ENCODE results near the gene STK11IP.

DNA sequence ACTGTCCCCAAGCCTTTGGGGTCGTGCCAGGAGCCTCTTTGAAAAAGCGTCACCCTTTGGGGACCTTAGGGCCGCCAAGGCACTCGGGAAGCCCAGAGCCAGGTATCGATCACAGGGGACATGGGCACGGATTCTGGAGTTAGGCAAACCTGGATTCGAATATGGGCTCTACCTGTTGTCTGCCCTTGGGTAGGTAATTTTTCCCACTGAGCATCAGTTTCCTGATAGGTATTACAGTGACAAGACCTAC is 44.6 kb upstream of the STK11IP start:
- TF ChIP-seq, protein P1, sequence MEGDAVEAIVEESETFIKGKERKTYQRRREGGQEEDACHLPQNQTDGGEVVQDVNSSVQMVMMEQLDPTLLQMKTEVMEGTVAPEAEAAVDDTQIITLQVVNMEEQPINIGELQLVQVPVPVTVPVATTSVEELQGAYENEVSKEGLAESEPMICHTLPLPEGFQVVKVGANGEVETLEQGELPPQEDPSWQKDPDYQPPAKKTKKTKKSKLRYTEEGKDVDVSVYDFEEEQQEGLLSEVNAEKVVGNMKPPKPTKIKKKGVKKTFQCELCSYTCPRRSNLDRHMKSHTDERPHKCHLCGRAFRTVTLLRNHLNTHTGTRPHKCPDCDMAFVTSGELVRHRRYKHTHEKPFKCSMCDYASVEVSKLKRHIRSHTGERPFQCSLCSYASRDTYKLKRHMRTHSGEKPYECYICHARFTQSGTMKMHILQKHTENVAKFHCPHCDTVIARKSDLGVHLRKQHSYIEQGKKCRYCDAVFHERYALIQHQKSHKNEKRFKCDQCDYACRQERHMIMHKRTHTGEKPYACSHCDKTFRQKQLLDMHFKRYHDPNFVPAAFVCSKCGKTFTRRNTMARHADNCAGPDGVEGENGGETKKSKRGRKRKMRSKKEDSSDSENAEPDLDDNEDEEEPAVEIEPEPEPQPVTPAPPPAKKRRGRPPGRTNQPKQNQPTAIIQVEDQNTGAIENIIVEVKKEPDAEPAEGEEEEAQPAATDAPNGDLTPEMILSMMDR (tag by site-specific recombination; IDR thresholded peaks at IDR 0.05), result no peak
- TF ChIP-seq ZNF558 (tag by site-specific recombination; IDR thresholded peaks at IDR 0.05), result no peak
- TF ChIP-seq, protein P2, sequence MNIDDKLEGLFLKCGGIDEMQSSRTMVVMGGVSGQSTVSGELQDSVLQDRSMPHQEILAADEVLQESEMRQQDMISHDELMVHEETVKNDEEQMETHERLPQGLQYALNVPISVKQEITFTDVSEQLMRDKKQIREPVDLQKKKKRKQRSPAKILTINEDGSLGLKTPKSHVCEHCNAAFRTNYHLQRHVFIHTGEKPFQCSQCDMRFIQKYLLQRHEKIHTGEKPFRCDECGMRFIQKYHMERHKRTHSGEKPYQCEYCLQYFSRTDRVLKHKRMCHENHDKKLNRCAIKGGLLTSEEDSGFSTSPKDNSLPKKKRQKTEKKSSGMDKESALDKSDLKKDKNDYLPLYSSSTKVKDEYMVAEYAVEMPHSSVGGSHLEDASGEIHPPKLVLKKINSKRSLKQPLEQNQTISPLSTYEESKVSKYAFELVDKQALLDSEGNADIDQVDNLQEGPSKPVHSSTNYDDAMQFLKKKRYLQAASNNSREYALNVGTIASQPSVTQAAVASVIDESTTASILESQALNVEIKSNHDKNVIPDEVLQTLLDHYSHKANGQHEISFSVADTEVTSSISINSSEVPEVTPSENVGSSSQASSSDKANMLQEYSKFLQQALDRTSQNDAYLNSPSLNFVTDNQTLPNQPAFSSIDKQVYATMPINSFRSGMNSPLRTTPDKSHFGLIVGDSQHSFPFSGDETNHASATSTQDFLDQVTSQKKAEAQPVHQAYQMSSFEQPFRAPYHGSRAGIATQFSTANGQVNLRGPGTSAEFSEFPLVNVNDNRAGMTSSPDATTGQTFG (tag by site-specific recombination; IDR thresholded peaks at IDR 0.05; ENCODE audit: borderline replicate concordance), result no peak
- no peak for TF ChIP-seq ZNF23 (tag by site-specific recombination; IDR thresholded peaks at IDR 0.05; ENCODE audit: borderline replicate concordance)
- TF ChIP-seq, protein P3, sequence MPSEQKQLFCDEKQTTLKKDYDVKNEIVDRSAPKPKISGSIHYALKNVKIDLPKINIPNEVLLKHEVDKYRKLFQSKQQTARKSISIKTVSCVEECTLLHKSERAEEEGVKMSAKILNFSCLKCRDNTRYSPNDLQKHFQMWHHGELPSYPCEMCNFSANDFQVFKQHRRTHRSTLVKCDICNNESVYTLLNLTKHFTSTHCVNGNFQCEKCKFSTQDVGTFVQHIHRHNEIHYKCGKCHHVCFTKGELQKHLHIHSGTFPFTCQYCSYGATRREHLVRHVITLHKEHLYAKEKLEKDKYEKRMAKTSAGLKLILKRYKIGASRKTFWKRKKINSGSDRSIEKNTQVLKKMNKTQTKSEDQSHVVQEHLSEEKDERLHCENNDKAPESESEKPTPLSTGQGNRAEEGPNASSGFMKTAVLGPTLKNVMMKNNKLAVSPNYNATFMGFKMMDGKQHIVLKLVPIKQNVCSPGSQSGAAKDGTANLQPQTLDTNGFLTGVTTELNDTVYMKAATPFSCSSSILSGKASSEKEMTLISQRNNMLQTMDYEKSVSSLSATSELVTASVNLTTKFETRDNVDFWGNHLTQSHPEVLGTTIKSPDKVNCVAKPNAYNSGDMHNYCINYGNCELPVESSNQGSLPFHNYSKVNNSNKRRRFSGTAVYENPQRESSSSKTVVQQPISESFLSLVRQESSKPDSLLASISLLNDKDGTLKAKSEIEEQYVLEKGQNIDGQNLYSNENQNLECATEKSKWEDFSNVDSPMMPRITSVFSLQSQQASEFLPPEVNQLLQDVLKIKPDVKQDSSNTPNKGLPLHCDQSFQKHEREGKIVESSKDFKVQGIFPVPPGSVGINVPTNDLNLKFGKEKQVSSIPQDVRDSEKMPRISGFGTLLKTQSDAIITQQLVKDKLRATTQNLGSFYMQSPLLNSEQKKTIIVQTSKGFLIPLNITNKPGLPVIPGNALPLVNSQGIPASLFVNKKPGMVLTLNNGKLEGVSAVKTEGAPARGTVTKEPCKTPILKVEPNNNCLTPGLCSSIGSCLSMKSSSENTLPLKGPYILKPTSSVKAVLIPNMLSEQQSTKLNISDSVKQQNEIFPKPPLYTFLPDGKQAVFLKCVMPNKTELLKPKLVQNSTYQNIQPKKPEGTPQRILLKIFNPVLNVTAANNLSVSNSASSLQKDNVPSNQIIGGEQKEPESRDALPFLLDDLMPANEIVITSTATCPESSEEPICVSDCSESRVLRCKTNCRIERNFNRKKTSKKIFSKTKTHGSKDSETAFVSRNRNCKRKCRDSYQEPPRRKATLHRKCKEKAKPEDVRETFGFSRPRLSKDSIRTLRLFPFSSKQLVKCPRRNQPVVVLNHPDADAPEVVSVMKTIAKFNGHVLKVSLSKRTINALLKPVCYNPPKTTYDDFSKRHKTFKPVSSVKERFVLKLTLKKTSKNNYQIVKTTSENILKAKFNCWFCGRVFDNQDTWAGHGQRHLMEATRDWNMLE (tag by site-specific recombination; conservative IDR thresholded peaks at IDR 0.05; ENCODE audit: low read depth), result no peak
- TF ChIP-seq, protein P4, sequence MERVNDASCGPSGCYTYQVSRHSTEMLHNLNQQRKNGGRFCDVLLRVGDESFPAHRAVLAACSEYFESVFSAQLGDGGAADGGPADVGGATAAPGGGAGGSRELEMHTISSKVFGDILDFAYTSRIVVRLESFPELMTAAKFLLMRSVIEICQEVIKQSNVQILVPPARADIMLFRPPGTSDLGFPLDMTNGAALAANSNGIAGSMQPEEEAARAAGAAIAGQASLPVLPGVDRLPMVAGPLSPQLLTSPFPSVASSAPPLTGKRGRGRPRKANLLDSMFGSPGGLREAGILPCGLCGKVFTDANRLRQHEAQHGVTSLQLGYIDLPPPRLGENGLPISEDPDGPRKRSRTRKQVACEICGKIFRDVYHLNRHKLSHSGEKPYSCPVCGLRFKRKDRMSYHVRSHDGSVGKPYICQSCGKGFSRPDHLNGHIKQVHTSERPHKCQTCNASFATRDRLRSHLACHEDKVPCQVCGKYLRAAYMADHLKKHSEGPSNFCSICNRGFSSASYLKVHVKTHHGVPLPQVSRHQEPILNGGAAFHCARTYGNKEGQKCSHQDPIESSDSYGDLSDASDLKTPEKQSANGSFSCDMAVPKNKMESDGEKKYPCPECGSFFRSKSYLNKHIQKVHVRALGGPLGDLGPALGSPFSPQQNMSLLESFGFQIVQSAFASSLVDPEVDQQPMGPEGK (tag by site-specific recombination; IDR thresholded peaks at IDR 0.05), result no peak

Measured in HEK293 (cell line).